Erythroblast (primary cell): ENCODE measurements around the gene HJURP.

Experiments
- GATA1 ChIP-seq: IDR thresholded peaks from 2 replicates; pipeline ENCODE4 v1.6.1; 2011; ENCODE audit warnings: low read depth, mild to moderate bottlenecking, control low read depth, low read length, moderate library complexity
- POLR2A ChIP-seq: IDR thresholded peaks from 2 replicates; pipeline ENCODE4 v1.6.1; 2011; ENCODE audit warnings: mild to moderate bottlenecking, low read length

GRCh38 chr2:233815861-233816260, 38.5 kb downstream of the HJURP start:
- TF ChIP-seq POLR2A (no peak), GATA1 (no peak)
